K562 (cell line): ENCODE measurements around the gene OR2F2. TPM values are rescaled to one million over a fixed set of nuclear protein-coding genes. Genes with fewer than 3 reads are reported as not detected.

Experiments used
- ATAC-seq: fragments of 200-7000 bp; cut with Tn5 transposase; 3 replicates; pipeline ENCODE4 v1.9.1; 2020; ENCODE audit warnings: moderate library complexity
- BruUV-seq: library from RNA; stranded (reverse); fragments of 400-500 nt; replicated peaks from 2 replicates; lab custom pipeline; 2021; lab: Mats Ljungman, UMichigan
- CTCF ChIA-PET: fragments of 300-600 bp; formaldehyde crosslinking; extraction: SDS; loops from one replicate; lab custom pipeline; 2021; ENCODE audit warnings: low intra/inter-chr PET ratio; lab: Yijun Ruan, JAX
- POLR2A ChIA-PET: fragments of 300-600, 350-650 bp; sonication (Branson Sonifier 250); formaldehyde crosslinking; extraction: SDS; loops from one replicate; lab custom pipeline; 2021; ENCODE audit warnings: antibody characterized with exemption, inconsistent platforms; lab: Yijun Ruan, JAX
- DNase-seq, 4 experiments: peaks; one replicate each; pipeline versions ENCODE4 v3.0.0 to v3.0.0-alpha.2; 2011 to 2018; ENCODE audit warnings: low spot score in 3 of 4, mixed read lengths in 3 of 4; ENCODE audit errors: extremely low read depth in 1 of 4
- FAIRE-seq: peaks from 2 replicates; lab custom pipeline; 2011; peaks lifted over from hg19 to GRCh38; lab: Jason Lieb, UNC
- H2AFZ ChIP-seq: 2 replicates; pipeline ENCODE4 v1.6.0; 2011; ENCODE audit warnings: low read depth, low read length, control low read depth, inconsistent platforms
- H3K27ac ChIP-seq: fragments of 200-600 bp; 3 replicates; pipeline ENCODE4 v1.8.0; 2011; ENCODE audit warnings: low read depth, mild to moderate bottlenecking, control low read depth, inconsistent platforms, low read length, moderate library complexity, mixed read lengths; ENCODE audit errors: extremely low read depth
- H3K27me3 ChIP-seq, 2 experiments: fragments of 300-600 bp in 1 of 2; 2 replicates in 1 of 2; 3 replicates in 1 of 2; pipeline versions ENCODE4 v1.6.0 to v1.8.0; 2011; ENCODE audit warnings: inconsistent platforms in 2 of 2, low read length in 2 of 2, mild to moderate bottlenecking in 1 of 2, mixed read lengths in 1 of 2, moderate library complexity in 1 of 2; ENCODE audit not compliant: control insufficient read depth in 2 of 2, insufficient read depth in 2 of 2
- H3K36me3 ChIP-seq: fragments of 300-600 bp; 3 replicates; pipeline ENCODE4 v1.8.0; 2011; ENCODE audit warnings: mild to moderate bottlenecking, low read length, inconsistent platforms; ENCODE audit not compliant: control insufficient read depth, insufficient read depth
- H3K4me1 ChIP-seq, 2 experiments: fragments of 200-600 bp in 1 of 2; replicated peaks in 1 of 2; 2 replicates in 1 of 2; 3 replicates in 1 of 2; pipeline versions ENCODE4 v1.5.1 to v1.8.0; 2011; ENCODE audit warnings: inconsistent platforms in 2 of 2, low read length in 2 of 2, mild to moderate bottlenecking in 1 of 2, mixed read lengths in 1 of 2, moderate library complexity in 1 of 2; ENCODE audit not compliant: control insufficient read depth in 2 of 2, insufficient read depth in 2 of 2
- H3K4me2 ChIP-seq: 2 replicates; pipeline ENCODE4 v1.6.1; 2011; ENCODE audit warnings: low read length, control low read depth, inconsistent platforms, mixed read lengths; ENCODE audit not compliant: insufficient read depth
- H3K4me3 ChIP-seq: fragments of 200-600 bp; sonication (generic), shearing (Covaris generic); 2 replicates; pipeline ENCODE4 v1.5.1; 2016; ENCODE audit warnings: control low read depth, inconsistent platforms
- H3K79me2 ChIP-seq: fragments of 200-600 bp; 3 replicates; pipeline ENCODE4 v1.8.0; 2011; ENCODE audit warnings: low read length, inconsistent platforms; ENCODE audit not compliant: control insufficient read depth, insufficient read depth
- H3K9ac ChIP-seq, 2 experiments: 2 replicates each; pipeline versions ENCODE4 v1.6.0 to v1.6.1; 2011; ENCODE audit warnings: low read depth in 2 of 2, low read length in 2 of 2, control low read depth in 1 of 2, inconsistent platforms in 1 of 2, mild to moderate bottlenecking in 1 of 2, mixed read lengths in 1 of 2; ENCODE audit not compliant: insufficient read depth in 1 of 2
- H3K9me1 ChIP-seq: one replicate; pipeline ENCODE4 v1.6.0; 2011; ENCODE audit warnings: inconsistent platforms, mild to moderate bottlenecking, low read length, moderate library complexity; ENCODE audit not compliant: control insufficient read depth, insufficient read depth
- H3K9me3 ChIP-seq: replicated peaks from 2 replicates; pipeline ENCODE4 v1.5.1; 2011; ENCODE audit warnings: low read depth, low read length, inconsistent platforms; ENCODE audit not compliant: control insufficient read depth, insufficient read depth
- H4K20me1 ChIP-seq: replicated peaks from 2 replicates; pipeline ENCODE4 v1.6.1; 2011; ENCODE audit warnings: low read length, inconsistent platforms, mixed read lengths; ENCODE audit not compliant: control insufficient read depth, insufficient read depth
- CBX8 ChIP-seq: fragments of 200-600 bp; sonication (generic); IDR thresholded peaks from 2 replicates; pipeline ENCODE4 v1.6.1; 2012; ENCODE audit warnings: borderline replicate concordance, mixed run types, low read depth, mild to moderate bottlenecking, moderate library complexity, mixed read lengths, low read length, control low read depth, inconsistent platforms; ENCODE audit not compliant: poor library complexity, severe bottlenecking; ENCODE audit errors: extremely low read depth
- CEBPB ChIP-seq: fragments of 450-650 bp; IDR thresholded peaks from 2 replicates; pipeline ENCODE4 v1.6.1; 2016; ENCODE audit warnings: missing genetic modification characterization, missing compliant biosample characterization
- ELF1 ChIP-seq: fragments of 200-800 bp; sonication (Bioruptor generic); IDR thresholded peaks from 2 replicates; pipeline ENCODE4 v1.6.1; 2016; ENCODE audit warnings: missing genetic modification characterization, missing compliant biosample characterization
- HEY1 ChIP-seq: fragments of 250-450 bp; sonication (Bioruptor Pico); IDR thresholded peaks from 2 replicates; pipeline ENCODE4 v1.5.0; 2020; ENCODE audit warnings: mild to moderate bottlenecking, moderate library complexity, borderline replicate concordance
- WHSC1 ChIP-seq: IDR thresholded peaks from one replicate; pipeline ENCODE4 v1.6.1; 2012; ENCODE audit warnings: low read length, control low read depth, inconsistent platforms
- ZNF143 ChIP-seq: sonication (generic); formaldehyde crosslinking; IDR thresholded peaks from 2 replicates; pipeline ENCODE4 v1.9.0; 2022; ENCODE audit warnings: mild to moderate bottlenecking, missing genetic modification reagents
- ZNF253 ChIP-seq: fragments of 250-450 bp; sonication (Bioruptor Pico); conservative IDR thresholded peaks from 2 replicates; pipeline ENCODE4 v1.6.1; 2021; ENCODE audit warnings: mild to moderate bottlenecking
- ZNF449 ChIP-seq: fragments of 250-450 bp; sonication (Bioruptor Pico); IDR thresholded peaks from 2 replicates; pipeline ENCODE4 v1.8.0; 2022; ENCODE audit warnings: moderate library complexity, mild to moderate bottlenecking, inconsistent platforms
- ZNF696 ChIP-seq: fragments of 250-450 bp; sonication (Bioruptor Pico); conservative IDR thresholded peaks from 2 replicates; pipeline ENCODE4 v1.4.0; 2020; ENCODE audit warnings: mild to moderate bottlenecking, moderate library complexity
- WGBS: fragments of 100-300 bp; shearing (Covaris generic); methylation state at CpG from one replicate; pipeline ENCODE4 v1.1.6; 2016; ENCODE audit warnings: low coverage, mixed read lengths; ENCODE audit not compliant: insufficient coverage; ENCODE audit errors: missing lambda C conversion rate; 5-methylcytosine and 5-hydroxymethylcytosine counted together
- in situ Hi-C: fragments of 300-500 bp; cut with MboI; formaldehyde crosslinking; loops from 4 replicates; pipeline ENCODE4 v1.15.0; 2018; ENCODE audit warnings: inconsistent platforms, mixed read lengths
- intact Hi-C: fragments of 100-400 bp; cut with micrococcal nuclease; formaldehyde crosslinking; loops from 2 replicates; pipeline ENCODE4 v1.14.2; 2022
- polyA plus RNA-seq, 8 experiments: library from polyadenylated mRNA; depleted of rRNA in 4 of 8; stranded (reverse) in 5 of 8; unstranded in 3 of 8; fragments of >200 nt; fragmentation: Nextera tagmentation in 2 of 8; fragmentation: Illumina TruSeq in 1 of 8; extraction: Ambion mirVana in 2 of 8; extraction: Trizol in 1 of 8; gene quantifications; 2 replicates each; pipeline versions ENCODE4 v1.2.1 to v1.2.3, GENCODE V29; 2011 to 2014; ENCODE audit warnings: inconsistent platforms in 1 of 8, missing spikeins in 1 of 8
- total RNA-seq, 7 experiments: library from RNA; depleted of rRNA in 6 of 7; stranded (reverse); fragments of >200 nt in 6 of 7; fragmentation: Illumina TruSeq in 2 of 7; extraction: Trizol in 2 of 7; gene quantifications; 2 replicates each; pipeline versions ENCODE4 v1.2.1 to v1.2.3, GENCODE V29; 2011 to 2021; ENCODE audit warnings: low replicate concordance in 1 of 7
- TF ChIP-seq, protein P1 (sequence below): fragments of 250-450 bp; sonication (Bioruptor Pico); IDR thresholded peaks from 2 replicates; pipeline ENCODE4 v1.8.0; 2021; ENCODE audit warnings: mild to moderate bottlenecking, moderate library complexity

OR2F2 gene
- total and polyA plus RNA-seq, 9 of the 15 experiments (the other 6 are each of a cell fraction or from before 2014, with no cell fraction given) = not detected

DNA sequence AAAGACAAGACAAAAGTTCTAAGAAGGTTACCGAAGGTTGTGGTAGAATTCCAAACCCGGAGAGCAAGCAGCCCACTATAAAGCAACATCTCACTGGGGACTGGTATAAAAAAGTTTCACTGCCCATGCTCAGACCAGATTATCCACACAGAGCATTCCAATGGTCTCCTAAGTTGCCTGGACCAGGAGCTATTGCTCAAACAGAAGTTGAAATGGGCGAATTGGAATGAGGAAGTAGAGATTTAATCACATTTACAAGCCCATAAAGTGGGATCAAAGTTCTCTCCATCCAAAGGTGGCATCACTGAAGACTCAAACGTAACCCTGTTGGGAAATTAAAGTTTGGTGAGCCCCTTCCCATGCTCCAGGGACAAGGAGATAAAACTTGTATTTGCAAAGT is 39.4 kb downstream of the OR2F2 start:
- DNase-seq (no peak), ATAC-seq (peak; percentile 18; the same call in 2 of the 3 replicates), FAIRE-seq (no peak)
- Histone ChIP-seq H3K36me3 (no peaks in the 10 kb centered on the region; the same call in 2 of the 3 replicates), H3K27me3 (no peaks in the 10 kb centered on the region), H3K79me2 (no peaks in the 10 kb centered on the region), H3K4me2 (no peak overlapping the region), H3K4me3 (no peak overlapping the region), H4K20me1 (no peaks in the 10 kb centered on the region), H3K4me1 (peaks cover 0 to 10% of the 10 kb centered on the region in 2 experiments; a peak in 2 of 5 replicates), H3K27ac (no peak overlapping the region), H3K9me1 (no peaks in the 10 kb centered on the region), H2AFZ (peak overlapping the region; percentile 32), H3K9me3 (no peaks in the 10 kb centered on the region), H3K9ac (no peak overlapping the region)
- CTCF ChIA-PET = no interaction called here
- no peak for TF ChIP-seq CBX8
- TF ChIP-seq HEY1 (CRISPR knock-in tag) = no peak
- TF ChIP-seq ZNF696 (CRISPR knock-in tag) = no peak
- TF ChIP-seq, protein P1, sequence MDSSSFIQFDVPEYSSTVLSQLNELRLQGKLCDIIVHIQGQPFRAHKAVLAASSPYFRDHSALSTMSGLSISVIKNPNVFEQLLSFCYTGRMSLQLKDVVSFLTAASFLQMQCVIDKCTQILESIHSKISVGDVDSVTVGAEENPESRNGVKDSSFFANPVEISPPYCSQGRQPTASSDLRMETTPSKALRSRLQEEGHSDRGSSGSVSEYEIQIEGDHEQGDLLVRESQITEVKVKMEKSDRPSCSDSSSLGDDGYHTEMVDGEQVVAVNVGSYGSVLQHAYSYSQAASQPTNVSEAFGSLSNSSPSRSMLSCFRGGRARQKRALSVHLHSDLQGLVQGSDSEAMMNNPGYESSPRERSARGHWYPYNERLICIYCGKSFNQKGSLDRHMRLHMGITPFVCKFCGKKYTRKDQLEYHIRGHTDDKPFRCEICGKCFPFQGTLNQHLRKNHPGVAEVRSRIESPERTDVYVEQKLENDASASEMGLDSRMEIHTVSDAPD = no peak
- TF ChIP-seq CEBPB (tag) = peak; percentile 45; the same call in 1 of the 2 replicates
- TF ChIP-seq ELF1 = 0 out of 2 replicates have a peak, but pooled peaks have one; percentile 36
- TF ChIP-seq WHSC1 = no peak
- no peak for TF ChIP-seq ZNF253 (CRISPR knock-in tag)
- TF ChIP-seq ZNF143 (CRISPR knock-in tag) = no peak
- no peak for TF ChIP-seq ZNF449
- POLR2A ChIA-PET = interaction anchor here (0.7 to 1.3 kb wide), 5 partner anchors 9 to 462 kb away, joined by 3 to 4 read pairs (median 3); partner anchors contain the start of gene TCAF1
- 0% methylated on average over 4 of the region's 4 CpGs for WGBS
- intact Hi-C loops (loop anchor here (5.0 kb wide), 1 partner anchor 47 kb away; no protein-coding TSS in a partner anchor), in situ Hi-C loops (no loop called here)
- no TSS peak for BruUV-seq
